Activated naive CD4-positive, alpha-beta T cell treated with anti-CD3 and anti-CD28 coated beads, Interleukin-2, amount 10 ng/mL, durations not matched to agents 7 days and 5 days (primary cell): ENCODE data around the gene PODNL1.
A peak's percentile ranks its signal among the peaks of the same experiment; 100 is the strongest.

Source experiments
- CTCF ChIA-PET: fragments of 350-600 bp; sonication (Branson Sonifier 250); formaldehyde crosslinking; loops from one replicate; lab custom pipeline; 2021; ENCODE audit warnings: antibody characterized with exemption; lab: Charles Lee
- DNase-seq: peaks from one replicate; pipeline ENCODE4 v3.0.0-alpha.2; 2020
- H3K27ac Mint-ChIP-seq: one replicate; pipeline ENCODE4 v1.8.0; 2021; ENCODE audit warnings: mild to moderate bottlenecking, moderate library complexity, mixed read lengths
- H3K27me3 Mint-ChIP-seq: one replicate; pipeline ENCODE4 v1.8.0; 2021; ENCODE audit warnings: mild to moderate bottlenecking, mixed read lengths
- H3K36me3 Mint-ChIP-seq: one replicate; pipeline ENCODE4 v1.8.0; 2021; ENCODE audit warnings: mixed read lengths
- H3K4me1 Mint-ChIP-seq: one replicate; pipeline ENCODE4 v1.8.0; 2021; ENCODE audit warnings: mixed read lengths
- H3K4me3 Mint-ChIP-seq: one replicate; pipeline ENCODE4 v1.8.0; 2021; ENCODE audit warnings: mild to moderate bottlenecking, moderate library complexity, mixed read lengths
- H3K9me3 Mint-ChIP-seq: one replicate; pipeline ENCODE4 v1.8.0; 2021; ENCODE audit warnings: mixed read lengths

The PODNL1 gene

DNA sequence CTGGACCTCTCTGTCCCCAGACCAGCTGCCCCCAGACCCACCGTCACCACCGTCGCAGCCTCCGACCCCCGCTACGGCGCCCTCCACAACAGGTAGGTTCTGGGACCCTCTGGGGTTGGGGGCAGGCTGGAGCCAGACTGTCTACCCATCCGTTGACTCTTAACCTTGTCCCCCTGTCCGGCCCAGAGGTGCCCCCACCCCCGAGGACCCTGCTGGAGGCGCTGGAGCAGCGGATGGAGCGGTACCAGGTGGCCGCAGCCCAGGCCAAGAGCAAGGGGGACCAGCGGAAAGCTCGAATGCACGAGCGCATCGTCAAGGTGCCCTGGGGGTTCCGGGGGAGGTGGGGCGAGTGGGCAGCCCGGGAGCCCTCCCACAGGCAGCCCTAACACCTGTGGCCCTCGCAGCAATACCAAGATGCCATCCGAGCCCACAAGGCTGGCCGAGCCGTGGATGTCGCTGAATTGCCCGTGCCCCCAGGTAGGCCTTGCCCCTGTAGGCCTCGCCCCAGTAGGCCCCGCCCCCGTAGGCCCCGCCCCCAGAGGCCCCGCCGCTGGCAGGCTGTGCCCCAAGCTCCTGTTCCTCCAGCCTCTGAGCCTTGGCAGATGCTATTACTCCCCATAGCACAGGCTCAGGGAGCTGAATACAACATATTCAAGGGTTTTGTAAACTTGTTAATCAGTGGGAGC lies 19.3 kb downstream of the PODNL1 start:
- CTCF ChIA-PET: interaction anchor here (0.6 kb wide), 1 partner anchor 40 kb away, joined by 3 read pairs; no protein-coding TSS in a partner anchor
- Mint-ChIP-seq H3K4me3 (no peak overlapping the region), H3K9me3 (peaks cover 9% of the 10 kb centered on the region), H3K27ac (no peak overlapping the region), H3K36me3 (peaks cover 47% of the 10 kb centered on the region), H3K4me1 (peaks cover 5% of the 10 kb centered on the region), H3K27me3 (no peaks in the 10 kb centered on the region)
- DNase-seq: no peak

- H3K9me3 Mint-ChIP-seq: peaks cover 9% of the 10 kb centered on the region
- CTCF ChIA-PET: no interaction called here
- H3K4me1 Mint-ChIP-seq: peaks cover 5% of the 10 kb centered on the region
- H3K36me3 Mint-ChIP-seq: peaks cover 42% of the 10 kb centered on the region
- DNase-seq: no peak
- H3K27me3 Mint-ChIP-seq: no peaks in the 10 kb centered on the region
- no peak overlapping the region for H3K4me3 Mint-ChIP-seq
- no peak overlapping the region for H3K27ac Mint-ChIP-seq
Observed at GRCh38 chr19:13917888-13918406, 20.3 kb downstream of the PODNL1 start.

DNA sequence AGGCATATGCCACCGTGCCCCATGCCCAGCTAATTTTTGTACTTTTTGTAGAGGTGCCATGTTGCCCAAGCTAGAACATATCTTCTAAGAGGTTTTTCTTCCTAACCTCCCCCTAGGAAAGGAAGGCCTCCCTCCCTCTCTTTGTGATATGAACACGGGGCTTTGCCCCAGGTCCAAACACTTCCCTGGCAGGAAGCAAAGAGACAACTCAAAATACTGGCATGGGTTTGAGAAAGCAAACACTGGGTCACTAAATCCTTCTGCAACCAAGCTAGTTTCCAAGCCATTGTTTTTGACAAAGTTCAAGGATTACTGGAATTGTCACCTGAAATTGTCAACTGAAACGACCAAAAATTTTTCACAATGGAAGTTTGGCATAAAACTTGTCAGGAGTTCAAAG lies 23.4 kb downstream of the PODNL1 start:
- H3K4me1 Mint-ChIP-seq: no peaks in the 10 kb centered on the region
- peaks cover 22% of the 10 kb centered on the region for H3K36me3 Mint-ChIP-seq
- no peak overlapping the region for H3K27ac Mint-ChIP-seq
- H3K27me3 Mint-ChIP-seq: no peaks in the 10 kb centered on the region
- DNase-seq: no peak
- no peak overlapping the region for H3K4me3 Mint-ChIP-seq
- no peaks in the 10 kb centered on the region for H3K9me3 Mint-ChIP-seq
- CTCF ChIA-PET: no interaction called here

GRCh38 chr19:13913352-13913751 lies 24.9 kb downstream of the PODNL1 start:
- no peak overlapping the region for H3K27ac Mint-ChIP-seq
- no peaks in the 10 kb centered on the region for H3K27me3 Mint-ChIP-seq
- DNase-seq: no peak
- no peaks in the 10 kb centered on the region for H3K4me1 Mint-ChIP-seq
- H3K36me3 Mint-ChIP-seq: peaks cover 18% of the 10 kb centered on the region
- no peak overlapping the region for H3K4me3 Mint-ChIP-seq
- CTCF ChIA-PET: interaction anchor here (1.0 kb wide), 1 partner anchor 55 kb away, joined by 3 read pairs; no protein-coding TSS in a partner anchor
- no peaks in the 10 kb centered on the region for H3K9me3 Mint-ChIP-seq

GRCh38 chr19:13909430-13909829 lies 28.8 kb downstream of the PODNL1 start:
- no peak for DNase-seq
- Mint-ChIP-seq H3K9me3 (no peaks in the 10 kb centered on the region), H3K27me3 (no peaks in the 10 kb centered on the region), H3K4me1 (peaks cover 26% of the 10 kb centered on the region), H3K27ac (no peak overlapping the region), H3K4me3 (no peak overlapping the region), H3K36me3 (peaks cover 16% of the 10 kb centered on the region)
- CTCF ChIA-PET: interaction anchor here (1.1 kb wide), 1 partner anchor 151 kb away, joined by 3 read pairs; no protein-coding TSS in a partner anchor

DNA sequence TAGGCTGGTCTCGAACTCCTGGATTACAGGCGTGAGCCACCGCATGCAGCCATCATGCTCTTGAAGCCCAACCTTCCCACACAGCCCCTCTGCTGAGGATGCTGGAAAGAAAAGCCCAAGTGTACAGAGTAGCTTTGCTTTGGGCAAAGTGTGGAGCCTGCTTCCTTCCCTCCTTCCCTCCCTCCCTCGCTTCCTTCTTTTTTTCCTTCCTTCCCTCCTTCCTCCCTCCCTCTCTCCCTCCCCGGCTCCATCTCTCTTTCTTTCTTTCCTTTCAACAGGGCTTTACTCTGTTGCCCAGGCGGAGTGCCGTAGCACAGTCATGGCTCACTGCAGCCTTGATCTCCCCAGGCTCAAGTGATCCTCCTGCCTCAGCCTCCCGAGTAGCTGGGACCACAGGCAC lies 29.5 kb downstream of the PODNL1 start:
- no peak overlapping the region for H3K4me3 Mint-ChIP-seq
- H3K9me3 Mint-ChIP-seq: no peaks in the 10 kb centered on the region
- H3K27ac Mint-ChIP-seq: no peak overlapping the region
- H3K4me1 Mint-ChIP-seq: peaks cover 34% of the 10 kb centered on the region
- H3K36me3 Mint-ChIP-seq: peaks cover 16% of the 10 kb centered on the region
- H3K27me3 Mint-ChIP-seq: no peaks in the 10 kb centered on the region
- no peak for DNase-seq
- CTCF ChIA-PET: interaction anchor here (1.2 kb wide), 1 partner anchor 76 kb away, joined by 3 read pairs; no protein-coding TSS in a partner anchor

DNA sequence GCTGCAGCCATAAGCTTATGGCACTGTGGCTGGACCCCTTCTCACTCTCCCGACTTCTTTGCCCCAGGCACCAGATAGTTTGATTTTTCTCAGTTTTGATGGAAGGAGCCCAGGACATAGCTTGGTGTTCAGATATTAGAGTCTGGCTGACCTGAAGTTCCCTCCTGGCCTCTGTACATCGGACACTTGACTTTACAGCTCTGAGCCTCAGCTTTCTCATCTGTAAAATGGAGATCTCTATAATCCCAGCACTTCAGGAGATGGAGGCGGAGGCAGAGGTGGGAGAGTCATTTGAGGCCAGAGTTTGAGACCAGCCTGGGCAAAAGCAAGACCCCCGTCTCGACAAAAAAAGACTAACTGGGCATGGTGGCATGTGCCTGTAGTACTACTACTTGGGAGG lies 31.3 kb downstream of the PODNL1 start:
- peaks cover 15% of the 10 kb centered on the region for H3K36me3 Mint-ChIP-seq
- no peak for DNase-seq
- peaks cover 41% of the 10 kb centered on the region for H3K4me1 Mint-ChIP-seq
- CTCF ChIA-PET: interaction anchor here (1.1 to 1.3 kb wide), 3 partner anchors 9 to 153 kb away, joined by 3 to 5 read pairs (median 3); no protein-coding TSS in a partner anchor
- peak overlapping the region; percentile 65 for H3K27ac Mint-ChIP-seq
- H3K4me3 Mint-ChIP-seq: peak overlapping the region; percentile 83
- no peaks in the 10 kb centered on the region for H3K27me3 Mint-ChIP-seq
- H3K9me3 Mint-ChIP-seq: no peaks in the 10 kb centered on the region

GRCh38 chr19:13906521-13906904 lies 31.7 kb downstream of the PODNL1 start:
- CTCF ChIA-PET: interaction anchor here (1.1 to 1.3 kb wide), 3 partner anchors 10 to 154 kb away, joined by 3 to 5 read pairs (median 3); no protein-coding TSS in a partner anchor
- Mint-ChIP-seq H3K4me1 (peaks cover 41% of the 10 kb centered on the region), H3K27ac (peak overlapping the region; percentile 65), H3K4me3 (peak overlapping the region; percentile 83), H3K36me3 (peaks cover 15% of the 10 kb centered on the region), H3K27me3 (no peaks in the 10 kb centered on the region), H3K9me3 (no peaks in the 10 kb centered on the region)
- DNase-seq: peak; percentile 63

- H3K36me3 Mint-ChIP-seq: peaks cover 12% of the 10 kb centered on the region
- H3K27me3 Mint-ChIP-seq: no peaks in the 10 kb centered on the region
- CTCF ChIA-PET: interaction anchor here (1.1 to 1.3 kb wide), 2 partner anchors 126 to 154 kb away, joined by 3 read pairs; no protein-coding TSS in a partner anchor
- H3K4me3 Mint-ChIP-seq: peak within 1 kb of the TSS; percentile 83
- H3K27ac Mint-ChIP-seq: peak within 1 kb of the TSS; percentile 84
- H3K4me1 Mint-ChIP-seq: peaks cover 41% of the 10 kb centered on the region
- DNase-seq: peak; percentile 97
- no peaks in the 10 kb centered on the region for H3K9me3 Mint-ChIP-seq
Observed at GRCh38 chr19:13905634-13906520, 32.3 kb downstream of the PODNL1 start, which contains the start of the genes BRME1 and CC2D1A. TSS of gene BRME1 (minus strand) at chr19:13906117. CDS start at chr19:13904892, 1,225 bp downstream. TSS of gene CC2D1A (plus strand) at chr19:13906201. CDS start at chr19:13906442, 241 bp downstream.

DNA sequence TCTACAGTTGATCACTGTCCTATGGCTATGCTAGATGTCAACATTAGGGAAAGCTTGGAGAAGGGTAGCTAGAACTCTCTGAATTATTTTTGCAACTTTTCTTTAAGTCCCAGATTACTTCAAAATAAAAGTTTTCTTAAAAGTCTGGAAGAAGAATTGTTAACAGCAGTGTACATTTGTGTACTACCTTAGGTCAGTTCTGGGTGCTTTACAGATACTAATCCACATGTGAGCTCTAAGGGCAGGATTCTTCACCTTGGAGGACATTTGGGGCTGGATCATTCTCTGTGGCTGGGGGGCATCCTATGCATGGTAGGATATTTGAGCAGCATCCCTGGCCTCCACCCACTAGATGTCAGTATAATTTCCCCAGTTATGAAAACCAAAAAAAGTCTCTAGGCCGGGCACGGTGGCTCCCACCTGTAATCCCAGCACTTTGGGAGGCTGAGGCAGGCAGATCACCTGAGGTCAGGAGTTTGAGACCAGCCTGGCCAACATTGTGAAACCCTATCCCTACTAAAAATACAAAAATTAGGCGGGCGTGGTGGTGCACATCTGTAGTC lies 35.1 kb downstream of the PODNL1 start:
- peak overlapping the region; percentile 45 for H3K27ac Mint-ChIP-seq
- H3K4me1 Mint-ChIP-seq: peaks cover 41% of the 10 kb centered on the region
- CTCF ChIA-PET: interaction anchor here (0.7 to 2.4 kb wide), 10 partner anchors 10 to 219 kb away, joined by 3 to 12 read pairs (median 4); partner anchors contain the start of gene DCAF15
- peaks cover 2% of the 10 kb centered on the region for H3K36me3 Mint-ChIP-seq
- H3K4me3 Mint-ChIP-seq: no peak overlapping the region
- peak; percentile 53 for DNase-seq
- H3K27me3 Mint-ChIP-seq: no peaks in the 10 kb centered on the region
- H3K9me3 Mint-ChIP-seq: no peaks in the 10 kb centered on the region

GRCh38 chr19:13899912-13900584 lies 38.2 kb downstream of the PODNL1 start:
- H3K9me3 Mint-ChIP-seq: no peaks in the 10 kb centered on the region
- CTCF ChIA-PET: interaction anchor here (1.3 kb wide), 1 partner anchor 174 kb away, joined by 4 read pairs; no protein-coding TSS in a partner anchor

DNA sequence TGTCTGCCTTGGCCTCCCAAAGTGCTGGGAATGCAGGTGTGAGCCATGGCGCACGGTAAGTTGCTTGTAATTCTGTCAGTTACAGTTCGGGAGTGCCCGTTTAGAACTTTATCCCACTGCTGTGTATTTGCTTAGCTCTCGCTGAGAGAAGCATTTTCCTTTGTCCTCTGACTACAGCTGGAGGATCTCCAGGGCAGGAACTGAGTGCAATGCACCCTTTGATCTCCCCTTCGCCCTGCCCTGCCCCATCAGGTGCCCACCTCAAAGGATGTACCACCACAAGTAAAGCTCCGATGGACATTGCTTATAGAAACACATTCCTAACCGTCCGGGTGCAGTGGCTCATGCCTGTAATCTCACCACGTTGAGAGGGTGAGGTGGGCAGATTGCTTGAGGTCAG lies 38.8 kb downstream of the PODNL1 start:
- peaks cover 14% of the 10 kb centered on the region for H3K4me1 Mint-ChIP-seq
- no peaks in the 10 kb centered on the region for H3K27me3 Mint-ChIP-seq
- no peaks in the 10 kb centered on the region for H3K9me3 Mint-ChIP-seq
- CTCF ChIA-PET: interaction anchor here (0.7 to 1.3 kb wide), 2 partner anchors 11 to 174 kb away, joined by 3 to 4 read pairs; no protein-coding TSS in a partner anchor
- no peak for DNase-seq
- no peak overlapping the region for H3K27ac Mint-ChIP-seq
- no peak overlapping the region for H3K4me3 Mint-ChIP-seq
- no peaks in the 10 kb centered on the region for H3K36me3 Mint-ChIP-seq

More at GRCh38 chr19:13899912-13900584, 38.2 kb downstream of the PODNL1 start:
- no peaks in the 10 kb centered on the region for H3K36me3 Mint-ChIP-seq
- no peak for DNase-seq
- peaks cover 20% of the 10 kb centered on the region for H3K4me1 Mint-ChIP-seq
- H3K4me3 Mint-ChIP-seq: no peak overlapping the region
- no peak overlapping the region for H3K27ac Mint-ChIP-seq
- H3K27me3 Mint-ChIP-seq: no peaks in the 10 kb centered on the region

GRCh38 chr19:13896227-13896626 lies 42.0 kb downstream of the PODNL1 start:
- Mint-ChIP-seq H3K27me3 (no peaks in the 10 kb centered on the region), H3K4me1 (no peaks in the 10 kb centered on the region), H3K9me3 (no peaks in the 10 kb centered on the region), H3K4me3 (no peak overlapping the region), H3K36me3 (no peaks in the 10 kb centered on the region), H3K27ac (no peak overlapping the region)
- CTCF ChIA-PET: no interaction called here
- no peak for DNase-seq
